Spleen (tissue), 13 donors: ENCODE measurements around the gene RAD54L. TPM values are rescaled to one million over a fixed set of nuclear protein-coding genes. Genes with fewer than 3 reads are reported as not detected.

ENCODE experiments used
- DNase-seq: peaks from one replicate; pipeline ENCODE4 v3.0.0-alpha.2; 2020
- H3K27ac ChIP-seq, 8 donors: fragments of 200-600 bp; sonication (generic) in 7 of 8; 1 replicate in 4 of 8; 2 replicates in 4 of 8; pipeline versions ENCODE4 v1.5.0 to v1.8.0; 2016 to 2021; ENCODE audit warnings: inconsistent platforms in 4 of 8, mild to moderate bottlenecking in 4 of 8, moderate library complexity in 1 of 8
- H3K27me3 ChIP-seq, 7 donors: fragments of 200-600 bp; sonication (generic) in 6 of 7; replicated peaks in 1 of 7; 1 replicate in 4 of 7; 2 replicates in 3 of 7; pipeline versions ENCODE4 v1.5.0 to v1.8.0; 2016 to 2021; ENCODE audit warnings: inconsistent platforms in 3 of 7, mild to moderate bottlenecking in 1 of 7
- H3K36me3 ChIP-seq, 6 donors: fragments of 200-600 bp; sonication (generic) in 5 of 6; 1 replicate in 4 of 6; 2 replicates in 2 of 6; pipeline versions ENCODE4 v1.5.0 to v1.8.0; 2016 to 2021; ENCODE audit warnings: inconsistent platforms in 2 of 6
- H3K4me1 ChIP-seq, 6 donors: fragments of 200-600 bp; sonication (generic) in 5 of 6; 1 replicate in 3 of 6; 2 replicates in 3 of 6; pipeline versions ENCODE4 v1.5.0 to v1.8.0; 2016 to 2021; ENCODE audit warnings: inconsistent platforms in 3 of 6
- H3K4me3 ChIP-seq, 8 donors: fragments of 200-600 bp; sonication (generic) in 7 of 8; 1 replicate in 4 of 8; 2 replicates in 4 of 8; pipeline versions ENCODE4 v1.5.0 to v1.8.0; 2016 to 2021; ENCODE audit warnings: inconsistent platforms in 4 of 8, mild to moderate bottlenecking in 4 of 8, moderate library complexity in 2 of 8
- H3K9me3 ChIP-seq, 8 donors: fragments of 200-600 bp; sonication (generic) in 7 of 8; 1 replicate in 4 of 8; 2 replicates in 4 of 8; pipeline versions ENCODE4 v1.5.0 to v1.8.0; 2016 to 2021; ENCODE audit warnings: inconsistent platforms in 4 of 8
- CTCF ChIP-seq, 11 experiments: fragments of 200-600 bp in 7 of 11; fragments of 450-650 bp in 4 of 11; sonication (generic) in 4 of 11; IDR thresholded peaks in 8 of 11; conservative IDR thresholded peaks in 3 of 11; 1 replicate in 7 of 11; 2 replicates in 4 of 11; pipeline versions ENCODE4 v1.4.0 to v1.8.0; 2016 to 2021; ENCODE audit warnings: antibody characterized with exemption in 11 of 11, inconsistent platforms in 4 of 11, mild to moderate bottlenecking in 1 of 11
- POLR2A ChIP-seq, 3 donors: fragments of 450-650 bp; IDR thresholded peaks; one replicate each; pipeline ENCODE4 v1.5.1; 2017; ENCODE audit warnings: antibody characterized with exemption in 3 of 3, mild to moderate bottlenecking in 1 of 3
- POLR2AphosphoS5 ChIP-seq, 3 donors: sonication (generic); formaldehyde crosslinking; IDR thresholded peaks; one replicate each; pipeline ENCODE4 v1.5.1; 2017; ENCODE audit warnings: antibody characterized with exemption in 3 of 3
- WGBS, 5 donors: extraction: QIAGEN DNeasy Blood & Tissue Kit in 3 of 5; methylation state at CpG; one replicate each; pipeline versions ENCODE4 v1.1.5 to v1.1.7; 2013 to 2018; 5-methylcytosine and 5-hydroxymethylcytosine counted together
- intact Hi-C: fragments of 100-400 bp; cut with DNase I; formaldehyde crosslinking; loops from one replicate; pipeline ENCODE4 v1.15.0; 2023; ENCODE audit warnings: low total_unique reads
- long read RNA-seq, 2 donors: transcript quantifications; one replicate each; lab custom pipeline, GENCODE V29; 2026
- polyA plus RNA-seq, 3 donors: library from polyadenylated mRNA; stranded (reverse); fragments of 200-250 nt; gene quantifications; one replicate each; pipeline ENCODE4 v1.2.1, GENCODE V29; 2013
- total RNA-seq, 7 donors: library from RNA; depleted of rRNA in 3 of 7; stranded (reverse); fragments of >200 nt in 3 of 7; fragmentation: NEBNext Ultra II Directional in 4 of 7; extraction: Animal tissue kit (Norgen Biotek cat#: 25700) in 4 of 7; gene quantifications; one replicate each; pipeline versions ENCODE4 v1.1.0 to v1.2.1, GENCODE V29; 2016 to 2021
- donor health status: healthy with polysubstance abuse.
- donor health status: DM: no; HTN: no; CAD: no; lungs with moderate emphysema.
- donor health status: DM: no; HTN: no; CAD: no.
- donor health status: Bipolar disorder and iron deficiency.
- donor health status: healthy.
- donor health status: DM: no; HTN: no; CAD: no.
- donor health status: DM: yes; HTN: yes; CAD: no.

The RAD54L gene
- total RNA-seq (1 to 10 TPM; 2.4 to 9.2 (median 2.9) TPM), polyA plus RNA-seq (1 to 10 TPM; 2.9 to 4.1 (median 2.9) TPM)
- long read RNA-seq, donor 1, partial matches to known transcripts, result 91 of 104 reads
- long read RNA-seq, donor 1, other reads (novel, unspliced or antisense), result 12 of 104 reads
- long read RNA-seq, donor 2, result 0 reads

DNA sequence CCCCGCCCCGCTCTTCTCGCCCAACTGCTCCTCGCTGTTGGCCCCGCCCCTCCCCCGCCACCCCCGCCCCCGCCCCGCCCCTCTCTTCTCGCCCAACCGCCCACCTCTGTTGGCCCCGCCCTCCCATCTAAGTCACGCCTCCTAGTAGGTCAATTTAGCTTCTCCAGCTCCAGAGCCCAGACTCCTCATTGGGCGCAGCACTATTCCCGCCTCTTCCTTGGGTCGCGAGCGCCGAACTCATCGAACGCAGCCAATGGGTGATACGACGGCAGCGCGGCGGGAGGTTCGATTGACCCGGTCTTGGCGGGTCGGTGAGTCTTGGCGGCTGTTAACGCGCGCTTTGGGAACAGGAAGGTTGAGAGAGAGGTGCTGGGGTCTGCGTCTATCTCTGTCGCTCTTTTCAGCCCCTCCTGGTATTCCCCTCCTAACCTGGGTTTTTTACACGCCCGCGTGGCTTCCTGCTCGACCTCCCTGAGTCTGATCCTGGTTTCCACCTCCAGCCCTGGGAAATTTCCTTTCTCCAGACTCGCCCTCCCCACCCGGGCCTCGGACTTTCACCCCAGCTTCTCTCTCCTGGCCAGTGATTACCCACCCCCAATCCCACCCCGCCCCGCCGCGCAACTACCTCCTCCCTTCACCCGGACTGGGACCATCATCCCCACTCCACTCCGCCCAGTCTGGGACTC, at the start of gene RAD54L:
TSS of gene RAD54L (plus strand) at position 328 of the 686 bp plus-strand sequence. CDS start 643 bp downstream, outside the sequence.
- peak; percentile 98 for DNase-seq
- H3K27ac ChIP-seq, result peak within 1 kb of the TSS in 7 of 8 donors; percentile 11 to 79 (median 72)
- H3K4me1 ChIP-seq, result peaks cover 0 to 24% (median 18%) of the 10 kb centered on the region in 6 donors
- H3K36me3 ChIP-seq, result peaks cover 0 to 16% (median 0%) of the 10 kb centered on the region in 6 donors
- no peaks in the 10 kb centered on the region for H3K27me3 ChIP-seq
- H3K9me3 ChIP-seq, result no peaks in the 10 kb centered on the region
- TF ChIP-seq POLR2AphosphoS5 (IDR thresholded peaks at IDR 0.05) (peak; percentile 83 to 89 (median 87)), POLR2A (IDR thresholded peaks at IDR 0.05) (no peak), CTCF (IDR thresholded peaks at IDR 0.05 in 8 of 11, conservative IDR thresholded peaks at IDR 0.05 in 3 of 11) (no peak)
- H3K4me3 ChIP-seq, result peak within 1 kb of the TSS; percentile 57 to 88 (median 69)
- WGBS, 5 donors, result 1 to 4% (median 2%) methylated on average over 44 to 48 of the region's 49 CpGs
- intact Hi-C loops, result loop anchor here (5.0 kb wide), 1 partner anchor 55 kb away; the partner anchor contains the start of genes LRRC41 and UQCRH

DNA sequence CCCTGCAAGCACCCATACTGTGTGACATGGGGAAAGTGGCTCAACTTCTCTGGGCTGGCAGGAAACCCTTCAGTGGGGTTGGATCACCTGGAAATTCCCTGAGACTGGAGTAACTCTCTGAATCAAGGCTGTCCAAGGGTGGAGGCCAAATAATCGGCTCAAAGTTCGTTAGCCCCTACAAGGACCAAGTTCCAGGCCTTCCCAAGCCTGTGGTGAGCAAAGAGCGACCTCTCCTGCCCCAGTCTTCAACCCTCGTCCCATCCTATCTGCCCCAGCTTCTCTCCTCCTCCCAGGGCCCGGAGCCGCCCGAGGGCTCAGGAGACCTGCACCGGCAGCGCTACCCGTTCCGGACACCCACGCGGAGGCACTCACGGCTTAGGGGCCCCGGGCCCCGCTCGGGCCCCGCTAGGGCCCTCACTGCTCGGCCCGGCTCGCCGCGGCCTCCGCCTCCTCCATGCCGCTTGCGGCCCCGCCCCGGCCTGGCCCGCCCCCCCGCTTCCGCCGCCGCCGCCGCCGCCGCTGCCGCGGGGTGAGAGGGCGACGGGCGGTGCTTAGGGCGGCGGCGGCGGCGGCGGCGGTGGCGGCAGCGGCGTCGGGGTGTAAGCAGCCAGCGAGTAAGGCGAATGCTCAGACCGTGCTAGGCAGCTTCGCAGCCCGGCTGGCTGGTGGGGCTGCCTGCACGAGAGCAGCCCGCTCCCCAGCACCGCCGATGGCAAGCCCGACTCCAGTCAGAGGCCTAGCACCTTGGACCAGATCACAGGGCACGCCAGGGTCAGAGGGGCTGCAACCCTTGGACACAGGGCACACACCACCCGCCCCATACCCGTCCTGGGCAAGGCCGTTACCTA, 49.4 kb upstream of the RAD54L start, which contains the start of gene POMGNT1:
TSS of gene POMGNT1 (minus strand) at position 471 of the 848 bp plus-strand sequence. CDS start 613 bp downstream, outside the sequence.
- H3K27ac ChIP-seq, result peak within 1 kb of the TSS in 7 of 8 donors; percentile 35 to 87 (median 82)
- peak within 1 kb of the TSS; percentile 50 to 89 (median 78) for H3K4me3 ChIP-seq
- TF ChIP-seq POLR2A (IDR thresholded peaks at IDR 0.05) (peak in 1 of 3 donors; percentile 45), CTCF (IDR thresholded peaks at IDR 0.05 in 8 of 11, conservative IDR thresholded peaks at IDR 0.05 in 3 of 11) (no peak), POLR2AphosphoS5 (IDR thresholded peaks at IDR 0.05) (peak; percentile 45 to 81 (median 81))
- DNase-seq, result peak; percentile 94
- H3K4me1 ChIP-seq, result peaks cover 11 to 57% (median 41%) of the 10 kb centered on the region in 6 donors
- peaks cover 0 to 4% (median 0%) of the 10 kb centered on the region in 7 donors for H3K27me3 ChIP-seq
- 0 to 1% (median 1%) methylated on average over 19 to 67 of the region's 67 CpGs for WGBS, 5 donors
- intact Hi-C loops, result no loop called here
- H3K36me3 ChIP-seq, result peaks cover 0 to 37% (median 17%) of the 10 kb centered on the region in 6 donors
- no peaks in the 10 kb centered on the region for H3K9me3 ChIP-seq

DNA sequence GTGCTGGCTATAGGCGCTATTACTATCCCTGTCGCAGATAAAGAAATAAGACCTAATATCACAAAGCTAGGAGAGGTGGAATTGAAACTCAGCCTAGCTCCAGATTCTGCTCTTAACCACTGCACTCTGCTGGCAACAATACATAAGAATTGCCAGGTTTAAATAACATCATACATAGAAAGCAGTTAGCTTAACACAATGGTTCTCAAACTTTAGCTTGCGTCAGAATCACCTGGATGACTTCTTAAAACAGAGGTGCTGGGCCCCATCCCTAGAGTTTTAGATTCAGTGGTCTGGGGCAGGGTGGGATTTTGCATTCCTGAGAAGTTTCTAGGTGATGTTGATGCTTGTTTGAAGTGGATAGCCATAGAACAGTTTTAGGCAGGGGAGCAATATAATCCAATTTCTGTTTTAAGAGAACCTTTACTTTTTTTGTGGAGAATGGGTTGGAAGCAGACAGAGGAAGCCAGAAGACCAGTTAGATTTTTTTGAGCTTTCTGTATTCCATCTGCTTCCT, 48.3 kb upstream of the RAD54L start:
- intact Hi-C loops, result no loop called here
- H3K4me3 ChIP-seq, result peak overlapping the region in 4 of 8 donors; percentile 75 to 89 (median 83)
- H3K27me3 ChIP-seq, result peaks cover 0 to 8% (median 0%) of the 10 kb centered on the region in 7 donors
- peak overlapping the region in 4 of 8 donors; percentile 78 to 87 (median 84) for H3K27ac ChIP-seq
- H3K9me3 ChIP-seq, result no peaks in the 10 kb centered on the region
- TF ChIP-seq POLR2A (IDR thresholded peaks at IDR 0.05), result no peak
- TF ChIP-seq CTCF (IDR thresholded peaks at IDR 0.05 in 8 of 11, conservative IDR thresholded peaks at IDR 0.05 in 3 of 11), result no peak
- TF ChIP-seq POLR2AphosphoS5 (IDR thresholded peaks at IDR 0.05), result no peak
- peaks cover 14 to 68% (median 49%) of the 10 kb centered on the region in 6 donors for H3K4me1 ChIP-seq
- WGBS, 5 donors, result 84 to 93% (median 91%) methylated on average over 3 of the region's 3 CpGs
- DNase-seq, result no peak
- peaks cover 0 to 26% (median 12%) of the 10 kb centered on the region in 6 donors for H3K36me3 ChIP-seq
